ENCODE data around the gene TRIP6.
A peak's percentile ranks its signal among the peaks of the same experiment; 100 is the strongest.

The TRIP6 gene

GRCh38 chr7:100874577-100875355 lies 7.6 kb downstream of the TRIP6 start, which contains the start of gene SRRT:
Gene SRRT, plus strand, starts transcription at chr7:100875103. Its CDS starts 488 bp downstream, at chr7:100875591.
- DNase-seq, result peak; percentile 94 to 96

GRCh38 chr7:100875356-100875751 lies 8.2 kb downstream of the TRIP6 start:
- DNase-seq, result peak in 1 of 2 experiments; percentile 17

GRCh38 chr7:100878013-100878412 lies 10.8 kb downstream of the TRIP6 start:
- no peak for DNase-seq

- no peak for DNase-seq
Observed at GRCh38 chr7:100878685-100879084, 11.5 kb downstream of the TRIP6 start.

- DNase-seq, result no peak
Observed at GRCh38 chr7:100879685-100880261, 12.6 kb downstream of the TRIP6 start.

- no peak for DNase-seq
Observed at GRCh38 chr7:100880645-100881044, 13.5 kb downstream of the TRIP6 start.

DNA sequence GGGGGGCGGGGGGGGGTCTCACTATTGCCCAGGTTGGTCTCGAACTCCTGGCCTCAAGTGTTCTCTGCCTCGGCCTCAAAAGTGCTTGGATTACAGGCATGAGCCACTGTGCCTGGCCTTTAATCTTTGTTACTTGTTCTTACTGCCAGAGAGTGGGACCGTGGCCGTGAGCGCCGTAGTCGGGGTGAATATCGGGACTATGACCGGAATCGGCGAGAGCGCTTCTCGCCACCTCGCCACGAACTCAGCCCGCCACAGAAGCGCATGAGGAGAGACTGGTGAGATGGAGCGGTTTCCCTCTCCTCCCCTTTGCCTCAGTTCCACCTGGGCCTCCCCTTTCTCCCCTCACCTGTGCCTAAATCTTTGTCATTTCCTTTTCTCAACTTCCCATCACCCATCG lies 13.9 kb downstream of the TRIP6 start:
- no peak for DNase-seq

DNA sequence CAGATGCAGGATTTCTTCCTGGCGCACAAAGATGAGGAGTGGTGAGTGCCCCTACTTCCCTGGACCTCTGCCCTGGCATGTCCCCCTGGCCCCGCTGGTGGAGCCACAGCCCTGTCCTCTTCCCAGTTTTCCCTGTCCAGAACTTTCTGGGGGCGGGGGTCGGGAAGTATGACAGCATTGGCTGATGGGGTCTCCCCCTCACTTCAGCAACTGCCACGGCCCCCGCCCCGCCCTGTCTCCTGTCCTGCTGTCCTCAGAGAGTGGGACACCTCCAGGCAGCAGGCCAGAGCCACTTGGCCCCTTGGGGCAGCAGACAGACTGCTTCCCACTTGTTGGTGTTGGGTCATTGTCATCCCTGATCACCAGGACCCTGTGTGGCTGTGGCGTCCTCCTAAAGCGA lies 15.0 kb downstream of the TRIP6 start:
- no peak for DNase-seq

GRCh38 chr7:100882785-100883526 lies 15.8 kb downstream of the TRIP6 start:
- no peak for DNase-seq

DNA sequence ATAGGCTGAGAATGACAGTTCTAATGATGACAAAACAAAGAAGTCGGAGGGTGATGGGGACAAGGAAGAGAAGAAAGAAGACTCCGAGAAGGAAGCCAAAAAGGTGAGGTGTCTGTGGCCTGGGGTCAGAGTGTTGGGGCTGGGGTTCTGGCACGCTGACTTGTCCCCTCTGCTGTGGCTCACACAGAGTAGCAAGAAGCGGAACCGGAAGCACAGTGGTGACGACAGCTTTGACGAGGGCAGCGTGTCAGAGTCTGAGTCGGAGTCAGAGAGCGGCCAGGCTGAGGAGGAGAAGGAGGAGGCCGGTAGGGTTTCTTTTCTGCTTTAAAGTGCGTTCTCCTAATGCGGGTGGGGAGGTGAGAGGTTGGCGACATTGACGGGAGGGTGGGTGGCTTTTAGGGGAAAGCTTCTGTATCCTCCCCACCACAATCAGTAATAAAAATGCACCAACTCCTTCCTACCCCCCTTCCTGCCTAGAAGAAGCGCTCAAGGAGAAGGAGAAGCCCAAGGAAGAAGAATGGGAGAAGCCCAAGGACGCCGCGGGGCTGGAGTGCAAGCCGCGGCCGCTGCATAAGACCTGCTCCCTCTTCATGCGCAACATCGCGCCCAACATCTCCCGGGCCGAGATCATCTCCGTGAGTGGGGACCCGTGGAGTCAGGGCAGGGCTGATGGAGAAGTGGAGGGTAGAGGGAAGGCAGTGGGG lies 17.7 kb downstream of the TRIP6 start:
- DNase-seq, result no peak

GRCh38 chr7:100885440-100886141 lies 18.4 kb downstream of the TRIP6 start:
- DNase-seq, result no peak

DNA sequence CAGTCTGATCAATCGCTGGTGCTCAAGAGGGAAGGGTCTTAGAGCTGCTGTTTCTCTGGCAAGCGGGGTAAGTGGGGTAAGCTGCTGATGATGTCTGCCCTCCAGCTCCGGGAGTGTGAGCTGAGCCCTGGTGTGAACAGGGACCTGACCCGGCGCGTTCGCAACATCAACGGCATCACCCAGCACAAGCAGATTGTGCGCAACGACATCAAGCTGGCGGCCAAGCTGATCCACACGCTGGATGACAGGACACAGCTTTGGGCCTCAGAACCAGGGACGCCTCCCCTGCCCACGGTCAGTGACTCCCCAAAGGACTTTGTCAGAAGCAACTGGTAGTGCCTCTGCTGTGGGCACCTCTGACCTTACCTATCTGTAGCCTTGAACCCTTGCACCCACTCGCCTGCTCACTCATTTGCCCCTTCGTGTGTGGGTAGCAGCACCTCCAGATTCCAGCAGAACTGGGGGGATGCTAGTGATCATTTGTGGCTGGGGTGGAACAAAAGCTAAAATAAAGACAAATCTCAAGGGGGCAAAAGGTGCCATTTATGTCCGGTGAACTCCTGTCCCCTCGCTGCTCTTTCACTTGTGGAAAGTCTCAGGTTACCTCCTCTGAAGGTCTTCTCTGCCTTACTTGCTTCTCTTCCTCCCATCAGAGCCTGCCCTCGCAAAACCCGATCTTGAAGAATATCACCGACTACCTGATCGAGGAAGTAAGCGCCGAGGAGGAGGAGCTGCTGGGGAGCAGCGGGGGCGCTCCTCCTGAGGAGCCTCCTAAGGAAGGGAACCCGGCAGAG lies 19.2 kb downstream of the TRIP6 start:
- DNase-seq, result no peak

DNA sequence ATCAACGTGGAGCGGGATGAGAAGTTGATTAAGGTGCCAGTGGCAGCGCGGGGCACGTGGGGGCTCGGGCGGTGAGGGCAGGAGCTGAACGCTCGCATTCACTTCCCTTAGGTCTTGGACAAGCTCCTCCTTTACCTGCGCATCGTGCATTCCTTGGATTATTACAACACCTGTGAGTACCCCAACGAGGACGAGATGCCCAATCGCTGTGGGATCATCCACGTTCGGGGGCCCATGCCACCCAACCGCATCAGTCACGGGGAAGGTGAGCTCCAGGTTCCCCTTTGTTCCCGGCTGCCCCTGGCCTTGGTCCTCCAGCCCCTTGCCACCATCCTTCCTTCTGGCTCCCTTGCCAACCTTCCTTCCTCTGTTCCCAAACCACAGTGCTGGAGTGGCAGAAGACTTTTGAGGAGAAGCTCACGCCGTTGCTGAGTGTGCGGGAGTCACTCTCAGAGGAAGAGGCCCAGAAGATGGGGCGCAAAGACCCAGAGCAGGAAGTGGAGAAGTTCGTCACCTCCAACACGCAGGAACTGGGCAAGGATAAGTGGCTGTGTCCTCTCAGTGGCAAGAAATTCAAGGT lies 19.8 kb downstream of the TRIP6 start:
- DNase-seq, result peak in 1 of 2 experiments; percentile 82

DNA sequence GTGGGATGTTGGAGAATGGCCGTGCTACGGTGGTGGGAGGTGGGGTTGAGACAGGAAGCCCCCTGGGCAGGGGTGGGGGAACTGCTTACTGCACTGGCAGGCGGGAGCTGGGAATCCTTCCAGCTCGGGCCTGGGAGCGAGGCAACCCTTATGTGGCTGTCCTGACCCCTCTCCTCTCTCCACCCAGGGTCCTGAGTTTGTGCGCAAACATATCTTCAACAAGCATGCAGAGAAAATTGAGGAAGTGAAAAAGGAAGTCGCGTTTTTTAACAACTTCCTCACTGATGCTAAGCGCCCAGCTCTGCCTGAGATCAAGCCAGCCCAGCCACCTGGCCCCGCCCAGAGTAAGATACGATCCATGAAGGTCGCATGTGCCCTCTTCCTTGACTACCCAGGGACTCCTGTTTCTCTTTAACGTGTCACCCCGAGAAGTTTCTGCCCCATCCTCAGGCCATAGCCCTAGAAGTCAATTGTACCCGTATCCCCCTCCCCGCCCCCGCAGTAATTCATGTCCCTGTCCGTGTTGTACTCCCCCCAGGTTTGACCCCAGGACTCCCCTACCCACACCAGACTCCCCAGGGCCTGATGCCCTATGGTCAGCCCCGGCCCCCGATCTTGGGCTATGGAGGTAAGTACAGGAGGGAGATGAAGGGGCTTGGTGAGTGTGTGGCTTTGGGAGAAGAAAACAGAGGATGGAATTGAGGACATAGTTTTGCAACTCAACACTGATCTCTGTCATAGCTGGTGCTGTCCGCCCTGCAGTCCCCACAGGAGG lies 20.5 kb downstream of the TRIP6 start:
- peak; percentile 94 to 95 for DNase-seq

GRCh38 chr7:100888291-100888987 lies 21.3 kb downstream of the TRIP6 start:
- no peak for DNase-seq

DNA sequence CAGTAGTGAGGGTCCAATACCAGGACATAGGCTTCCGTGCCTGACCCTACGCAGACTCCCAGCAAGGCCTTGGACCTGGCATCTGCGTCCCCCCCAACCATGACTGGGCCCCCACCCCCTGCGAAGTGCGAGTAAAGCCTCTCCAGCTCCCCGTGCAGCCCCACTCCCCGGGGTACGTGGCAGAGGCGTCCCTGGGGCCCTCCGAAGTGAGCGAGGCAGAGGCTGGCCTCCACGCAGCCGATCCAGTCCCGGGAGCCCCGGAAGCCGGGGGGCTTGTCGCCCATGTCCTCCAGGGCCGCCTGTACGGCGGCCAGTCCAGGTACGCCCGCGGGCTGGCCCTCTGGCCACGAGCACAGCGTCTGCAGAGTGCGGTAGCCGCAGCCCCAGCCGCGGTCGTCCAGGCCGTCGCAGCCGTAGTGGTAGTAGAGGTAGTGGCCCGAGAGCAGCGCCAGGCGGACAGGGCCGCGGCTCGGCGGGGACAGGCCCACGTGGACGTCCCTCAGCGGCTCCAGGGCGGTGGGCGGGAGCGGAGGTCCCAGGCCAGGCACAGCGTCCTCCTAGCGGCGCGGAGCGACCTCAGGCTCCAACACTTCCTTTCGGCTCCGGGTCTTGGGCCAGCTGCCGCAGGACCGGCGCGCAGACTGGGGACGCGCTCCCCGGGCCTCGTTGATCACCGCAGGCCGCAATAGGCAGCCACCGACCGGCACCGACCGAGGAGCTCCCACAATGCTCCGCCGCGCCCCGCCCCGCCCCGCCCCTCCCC lies 22.0 kb downstream of the TRIP6 start, which contains the start of gene UFSP1:
TSS of gene UFSP1 (minus strand) at position 728 of the 763 bp plus-strand sequence. CDS start at position 284, 444 bp downstream.
- DNase-seq, result no peak

DNA sequence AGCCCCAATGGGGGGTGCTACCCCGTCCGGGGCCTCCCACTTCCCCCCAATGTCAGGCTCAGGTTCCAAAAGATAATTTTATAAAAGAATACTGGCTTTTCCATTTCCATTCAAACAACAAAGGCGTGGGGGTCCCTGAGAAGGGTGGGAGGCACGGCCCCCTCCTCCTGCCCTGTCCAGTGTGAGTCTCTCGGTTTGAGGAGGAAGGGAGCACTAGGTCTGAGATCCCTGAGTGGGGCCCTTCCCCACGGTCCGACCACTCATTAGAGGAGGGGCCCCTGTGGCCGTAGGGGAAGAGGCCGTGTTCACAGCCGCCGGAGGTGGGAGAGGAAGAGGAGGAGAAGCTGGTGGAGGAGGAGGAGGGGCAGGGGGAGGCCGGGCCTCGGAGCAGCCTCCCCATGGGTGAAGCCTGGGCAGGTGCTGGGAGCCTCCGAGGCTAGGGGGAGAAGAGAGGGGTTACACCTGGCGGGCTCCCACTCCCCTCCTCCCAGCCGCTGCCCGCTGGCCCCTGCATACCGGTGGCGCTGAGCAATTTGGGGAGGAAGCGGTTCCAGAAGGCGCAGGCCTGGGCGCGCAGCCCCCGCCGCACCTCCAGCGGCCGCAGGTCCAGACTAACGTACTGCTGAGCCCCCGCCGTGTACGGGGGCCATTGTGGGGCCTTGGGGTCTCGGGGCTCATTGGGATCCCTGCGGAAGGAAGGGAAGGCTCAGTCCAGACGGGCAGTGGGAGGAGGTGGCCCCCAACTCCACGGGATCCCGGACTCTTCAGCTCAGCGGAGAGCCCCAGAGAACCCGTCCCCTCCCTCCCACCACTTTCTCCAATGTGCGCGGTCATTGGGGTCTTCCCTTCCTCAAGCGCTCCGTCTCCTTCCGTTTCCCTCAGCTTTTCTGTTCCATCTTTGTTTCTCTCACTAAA lies 23.7 kb downstream of the TRIP6 start:
- DNase-seq, result no peak
